Stimulated activated CD4-positive, alpha-beta T cell treated with anti-CD3 and anti-CD28 coated beads, TNF-alpha, amount 100 ng/mL, for 24 hours (primary cell): ENCODE results near the gene DNAJC15.
"Not testable (repeated sequence)": the region's sequence is repeated elsewhere in the genome, so short reads cannot be mapped to it uniquely, and the experiment has no call there.

ENCODE experiments used
- DNase-seq, 3 experiments: peaks; one replicate each; pipeline ENCODE4 v3.0.0-alpha.2; 2020; ENCODE audit warnings: low read depth in 3 of 3

DNAJC15 gene

DNA sequence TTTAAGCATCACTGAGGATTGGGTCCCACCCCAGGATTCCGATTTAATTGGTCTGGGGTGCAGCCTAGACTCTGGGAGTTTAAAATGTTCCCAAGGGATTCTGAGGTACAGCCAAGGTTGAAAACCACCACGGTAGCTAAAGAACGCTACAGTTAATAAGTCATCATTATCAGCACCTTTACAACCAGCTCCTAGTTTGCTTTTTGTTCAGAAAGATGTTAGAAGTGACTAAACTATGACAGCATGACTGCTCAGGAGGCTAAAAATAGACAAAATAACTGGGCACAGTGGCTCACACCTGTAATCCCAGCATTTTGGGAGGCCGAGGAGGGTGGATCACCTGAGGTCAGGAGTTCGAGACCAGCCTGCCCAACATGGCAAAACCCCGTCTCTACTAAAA, 19.7 kb upstream of the DNAJC15 start:
- no peak for DNase-seq

DNA sequence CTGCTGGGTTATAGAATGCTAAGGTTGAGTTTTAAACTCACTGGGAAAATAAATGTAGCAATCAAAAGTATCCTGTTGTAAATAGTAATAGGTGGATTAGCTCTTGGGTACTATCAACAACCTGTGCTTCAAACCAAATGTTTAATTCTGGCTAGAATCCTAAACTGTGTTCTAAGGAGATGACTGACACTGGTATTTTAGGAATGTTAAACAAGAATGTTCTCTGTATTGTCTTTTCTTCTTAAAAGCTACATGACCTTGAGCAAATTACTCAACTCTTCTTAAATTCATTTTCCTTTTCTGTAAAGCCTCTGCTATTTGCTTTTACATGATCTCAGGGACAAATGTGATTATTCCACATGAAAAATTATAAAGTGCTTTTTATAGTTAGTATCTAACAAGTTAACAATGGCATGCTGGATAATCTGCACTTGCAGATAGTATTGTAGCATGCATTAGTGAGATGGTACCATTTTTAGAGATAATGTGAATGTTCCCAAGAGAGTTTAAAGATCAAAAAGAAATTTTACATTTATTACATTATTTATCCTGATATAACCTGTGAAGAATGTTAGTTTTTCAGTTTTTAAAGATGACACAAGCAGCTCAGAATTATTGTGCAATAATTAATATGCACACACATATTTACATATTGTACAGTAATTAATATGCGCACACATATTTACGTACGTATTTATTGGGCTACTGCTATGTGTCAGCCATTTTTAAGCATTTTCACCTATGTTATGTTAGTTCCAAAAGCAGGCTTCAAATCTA, 17.7 kb upstream of the DNAJC15 start:
- DNase-seq, result no peak

DNA sequence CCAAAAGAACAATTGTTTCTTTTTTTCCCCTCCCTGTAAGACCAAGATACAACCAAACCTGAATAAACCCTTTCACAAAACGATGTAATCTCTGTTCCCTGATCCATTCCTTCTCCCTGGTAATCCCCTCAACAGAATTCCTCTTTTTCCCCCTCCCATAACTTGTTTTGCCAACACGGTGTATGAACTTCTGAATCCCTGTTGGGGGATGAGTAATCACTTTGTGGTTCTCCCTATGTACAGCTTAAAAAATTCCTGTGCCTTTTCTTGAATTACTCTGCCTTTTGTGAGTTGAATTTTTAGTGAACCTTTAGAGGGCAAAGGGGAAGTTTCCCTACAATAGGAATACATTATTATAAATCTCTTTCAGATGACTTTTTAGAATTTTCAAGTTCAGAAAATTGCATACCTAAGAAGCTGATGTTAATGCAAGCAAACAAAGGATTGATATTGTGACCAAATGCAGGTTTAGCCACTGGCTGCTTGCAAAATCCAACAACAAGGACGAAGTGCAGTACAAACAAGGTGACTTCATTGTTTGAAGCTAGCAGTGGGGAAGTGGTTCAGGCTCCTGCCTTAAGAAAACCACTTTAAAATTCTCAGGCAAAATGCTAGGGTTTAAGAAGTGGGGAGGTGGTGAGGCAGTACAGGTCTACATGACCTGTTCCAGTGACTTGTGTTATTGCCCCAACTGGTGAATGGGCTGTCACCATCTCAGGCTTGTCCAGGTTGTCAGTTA, 16.3 kb upstream of the DNAJC15 start:
- no peak for DNase-seq

DNA sequence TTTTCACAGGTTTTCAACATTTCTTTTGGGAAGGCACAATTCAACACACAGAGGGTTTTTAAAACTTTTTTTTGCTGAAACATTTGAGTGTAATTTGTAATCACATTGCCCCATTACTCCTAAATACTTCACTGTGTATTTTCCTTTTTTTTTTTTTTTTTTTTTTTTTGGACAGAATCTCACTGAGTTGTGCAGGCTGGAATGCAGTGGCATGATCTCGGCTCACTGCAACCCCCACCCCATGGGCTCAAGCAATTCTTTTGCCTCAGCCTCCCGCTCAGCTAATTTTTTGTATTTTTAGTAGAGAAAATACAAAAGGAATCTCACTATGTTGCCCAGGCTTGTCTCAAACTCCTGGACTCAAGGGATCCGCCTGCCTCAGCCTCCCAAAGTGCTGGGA, 14.8 kb upstream of the DNAJC15 start:
- DNase-seq, result no peak

- DNase-seq, result no peak
Observed at GRCh38 chr13:43009506-43009905, 13.9 kb upstream of the DNAJC15 start.

GRCh38 chr13:43014162-43014561, 9.2 kb upstream of the DNAJC15 start:
- no peak for DNase-seq

DNA sequence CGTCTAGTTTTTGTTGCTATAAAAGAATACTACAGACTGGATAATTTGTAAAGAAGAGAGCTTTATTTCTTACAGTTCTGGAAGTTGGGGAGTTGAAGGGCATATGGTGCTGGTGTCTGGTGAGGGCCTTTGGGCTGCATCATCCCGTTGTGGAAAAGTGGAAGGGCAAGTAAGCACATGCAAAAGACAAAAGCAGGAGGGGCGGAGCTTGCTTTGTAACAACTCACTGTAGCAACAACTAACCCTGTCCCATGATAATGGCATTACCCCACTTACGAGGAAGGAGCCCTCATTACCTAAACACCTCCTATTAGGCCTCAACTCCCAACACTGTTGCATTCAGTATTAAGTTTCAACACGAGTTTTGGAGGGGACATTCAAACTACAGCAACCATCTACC, 7.2 kb upstream of the DNAJC15 start:
- DNase-seq, result no peak

DNA sequence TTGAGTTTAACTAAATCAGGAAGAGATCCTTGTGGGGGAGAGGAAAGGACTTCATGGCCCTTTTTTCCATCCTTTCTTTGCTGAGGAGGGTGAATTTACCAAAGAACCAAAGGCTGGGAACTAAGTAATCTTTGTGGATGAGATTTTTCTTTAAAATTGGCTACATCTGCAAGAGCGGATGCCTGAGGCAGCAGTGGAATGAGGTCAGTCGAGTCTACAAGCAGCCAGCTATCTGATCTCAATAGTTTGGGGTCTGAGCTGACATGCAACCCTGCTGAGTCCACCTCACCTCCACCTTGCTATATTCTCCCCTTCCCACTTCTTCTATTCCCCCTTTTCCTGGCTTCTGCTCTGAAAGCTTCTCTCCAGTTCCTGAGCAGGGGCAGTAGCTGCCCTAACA, 3.6 kb upstream of the DNAJC15 start:
- DNase-seq, result no peak

GRCh38 chr13:43020794-43021193, 2.6 kb upstream of the DNAJC15 start:
- DNase-seq, result no peak

GRCh38 chr13:43021926-43022670, 1.3 kb upstream of the DNAJC15 start:
- DNase-seq, result no peak

- no peak for DNase-seq
Observed at GRCh38 chr13:43022934-43023288, 475 bp upstream of the DNAJC15 start.

DNA sequence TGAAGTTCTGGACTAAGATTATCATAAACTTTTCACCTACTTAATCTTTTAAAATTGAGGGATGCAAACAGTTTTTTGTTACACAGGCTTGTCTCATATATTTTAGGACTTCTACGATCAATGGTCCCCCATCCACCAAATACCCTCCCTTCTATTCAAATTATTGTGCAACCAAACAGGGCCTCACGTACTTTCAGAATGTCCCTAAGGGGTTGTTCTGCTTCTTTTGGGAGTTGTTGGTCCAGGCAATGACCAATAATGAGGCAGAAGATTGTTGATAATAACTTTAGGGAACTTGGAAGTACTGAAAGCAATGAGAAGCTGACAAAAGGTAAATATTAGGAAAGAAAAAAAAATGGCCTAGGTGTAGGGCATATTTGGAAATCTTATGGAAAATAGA, 2.9 kb downstream of the DNAJC15 start:
- no peak for DNase-seq

DNA sequence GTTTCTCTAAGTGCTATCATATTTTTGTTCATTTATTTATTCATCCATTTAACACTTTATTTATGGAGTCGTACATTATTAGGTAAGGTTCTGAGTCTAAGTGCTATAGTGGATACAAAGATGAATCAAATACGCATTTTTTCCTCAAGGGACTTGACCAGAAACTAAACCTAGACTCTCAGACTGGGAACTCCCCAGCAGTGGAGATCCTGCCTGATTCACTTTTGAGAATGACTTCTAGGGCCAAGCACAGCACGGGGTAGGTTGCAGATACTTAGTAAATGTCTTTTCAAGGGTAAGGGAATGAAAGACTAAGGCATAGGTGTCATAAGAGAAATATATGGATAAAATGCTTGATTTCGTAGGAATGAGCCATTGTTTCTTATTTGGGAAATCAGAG, 7.2 kb downstream of the DNAJC15 start:
- no peak for DNase-seq

GRCh38 chr13:43031881-43032280, 8.5 kb downstream of the DNAJC15 start:
- DNase-seq, result no peak

DNA sequence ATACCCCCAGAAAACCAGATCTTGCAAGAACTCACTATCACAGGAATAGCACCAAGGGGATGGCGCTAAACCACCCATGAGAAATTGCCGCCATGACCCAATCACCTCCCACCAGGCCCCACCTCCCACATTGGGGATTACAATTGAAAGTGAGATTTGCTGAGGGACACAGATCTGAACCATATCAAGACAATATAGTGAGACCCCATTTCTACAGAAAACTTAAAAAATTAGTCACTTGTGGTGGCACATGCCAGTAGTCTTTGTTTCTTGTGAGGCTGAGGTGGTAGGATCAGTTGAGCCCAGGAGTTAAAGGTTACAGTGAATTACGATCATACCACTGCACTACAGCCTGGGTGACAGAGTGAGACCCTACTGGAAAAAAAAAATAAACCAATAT, 9.7 kb downstream of the DNAJC15 start:
- DNase-seq, result no peak

- DNase-seq, result no peak
Observed at GRCh38 chr13:43036351-43037250, 13.2 kb downstream of the DNAJC15 start.

DNA sequence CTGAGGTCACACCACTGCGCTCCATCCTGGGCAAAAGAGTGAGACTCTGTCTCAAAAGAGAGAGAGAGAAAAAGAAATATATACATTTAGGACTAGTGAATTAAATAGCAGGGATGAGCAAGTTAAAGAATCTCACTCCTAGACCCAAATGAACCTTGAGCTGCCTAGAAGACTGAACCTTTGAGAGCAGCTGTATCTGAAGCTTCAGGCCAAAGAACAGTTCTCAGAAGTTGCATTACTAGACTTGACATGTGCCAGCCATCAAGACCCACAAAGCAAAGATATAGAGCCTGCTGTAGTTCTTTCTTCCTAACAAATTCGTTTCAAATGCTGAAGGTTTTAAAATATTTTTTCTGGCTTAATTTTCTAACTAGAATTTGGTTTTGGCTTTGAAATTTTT, 16.6 kb downstream of the DNAJC15 start:
- DNase-seq, result no peak

DNA sequence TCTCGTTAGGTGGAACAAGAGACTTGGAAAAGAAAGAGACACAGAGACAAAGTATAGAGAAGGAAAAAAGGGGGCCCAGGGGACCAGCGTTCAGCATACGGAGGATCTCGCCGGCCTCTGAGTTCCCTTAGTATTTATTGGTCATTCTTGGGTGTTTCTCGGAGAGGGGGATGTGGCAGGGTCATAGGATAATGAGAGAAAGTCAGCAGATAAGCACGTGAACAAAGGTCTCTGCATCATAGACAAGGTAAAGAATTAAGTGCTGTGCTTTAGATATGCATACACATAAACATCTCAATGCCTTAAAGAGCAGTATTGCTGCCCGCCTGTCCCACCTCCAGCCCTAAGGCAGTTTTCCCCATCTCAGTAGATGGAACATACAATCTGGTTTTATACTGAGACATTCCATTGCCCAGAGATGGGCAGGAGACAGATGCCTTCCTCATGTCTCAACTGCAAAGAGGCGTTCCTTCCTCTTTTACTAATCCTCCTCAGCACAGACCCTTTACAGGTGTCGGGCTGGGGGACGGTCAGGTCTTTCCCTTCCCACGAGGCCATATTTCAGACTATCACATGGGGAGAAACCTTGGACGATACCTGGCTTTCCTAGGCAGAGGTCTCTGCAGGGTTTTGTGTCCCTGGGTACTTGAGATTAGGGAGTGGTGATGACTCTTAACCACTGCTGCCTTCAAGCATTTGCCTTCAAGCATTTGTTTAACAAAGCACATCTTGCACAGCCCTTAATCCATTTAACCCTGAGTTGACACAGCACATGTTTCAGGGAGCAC, 17.4 kb downstream of the DNAJC15 start:
- DNase-seq, result not testable (repeated sequence)

DNA sequence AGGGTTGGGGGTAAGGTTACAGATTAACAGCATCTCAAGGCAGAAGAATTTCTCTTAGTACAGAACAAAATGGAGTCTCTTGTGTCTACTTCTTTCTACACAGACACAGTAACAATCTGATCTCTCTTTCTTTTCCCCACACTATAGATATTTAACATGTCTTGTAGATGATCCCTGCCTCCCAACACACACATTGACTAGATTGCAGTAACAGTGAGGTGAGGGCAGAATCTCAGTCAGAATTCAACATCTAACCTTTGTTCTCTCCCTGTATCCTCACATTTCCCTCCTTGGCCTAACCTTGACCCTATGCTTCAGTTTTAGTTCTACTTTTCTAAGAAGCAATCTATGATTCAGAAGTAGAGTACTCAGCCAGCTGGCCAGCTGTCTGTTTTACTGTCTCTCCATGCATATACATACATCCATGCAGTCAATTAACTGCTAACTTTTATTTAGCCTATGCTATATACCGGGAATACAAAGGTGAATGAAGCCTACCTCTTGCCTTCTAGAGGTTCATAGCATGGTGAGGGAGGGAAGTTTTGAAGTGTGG, 18.1 kb downstream of the DNAJC15 start:
- DNase-seq, result no peak

- DNase-seq, result no peak
Observed at GRCh38 chr13:43042410-43042921, 19.1 kb downstream of the DNAJC15 start.
